H1 (cell line): ENCODE results near the gene SELENOO. TPM values are rescaled to one million over a fixed set of nuclear protein-coding genes. Genes with fewer than 3 reads are reported as not detected.

Experiments
- BACH1 ChIP-seq: IDR thresholded peaks from 2 replicates; pipeline ENCODE4 v1.6.1; 2012; ENCODE audit warnings: low read length, improper control_type of control experiment
- CHD7 ChIP-seq: fragments of 300-600 bp; sonication (generic); IDR thresholded peaks from 2 replicates; pipeline ENCODE4 v1.7.1; 2012; ENCODE audit warnings: low read length, moderate library complexity, mild to moderate bottlenecking, inconsistent platforms; ENCODE audit not compliant: insufficient replicate concordance
- KDM4A ChIP-seq: IDR thresholded peaks from one replicate; pipeline ENCODE4 v1.7.1; 2012; ENCODE audit warnings: low read depth, mild to moderate bottlenecking, moderate library complexity, low read length, inconsistent platforms; ENCODE audit not compliant: severe bottlenecking
- RFX5 ChIP-seq: IDR thresholded peaks from 2 replicates; pipeline ENCODE4 v1.6.1; 2011; ENCODE audit warnings: low read depth, low read length, improper control_type of control experiment, borderline replicate concordance
- SP2 ChIP-seq: IDR thresholded peaks from 2 replicates; pipeline ENCODE4 v1.6.1; 2012; ENCODE audit warnings: mild to moderate bottlenecking, low read length, inconsistent platforms
- SRF ChIP-seq: IDR thresholded peaks from 2 replicates; pipeline ENCODE4 v1.6.1; 2011; ENCODE audit warnings: mild to moderate bottlenecking, low read depth, low read length, moderate library complexity
- TAF1 ChIP-seq: IDR thresholded peaks from 2 replicates; pipeline ENCODE4 v1.6.1; 2011; ENCODE audit warnings: mild to moderate bottlenecking, low read depth, low read length
- TEAD4 ChIP-seq: IDR thresholded peaks from 2 replicates; pipeline ENCODE4 v1.6.1; 2012; ENCODE audit warnings: low read depth, low read length, inconsistent platforms, mixed read lengths
- polyA plus RNA-seq, 7 experiments: library from polyadenylated mRNA; depleted of rRNA in 3 of 7; stranded (reverse) in 5 of 7; unstranded in 2 of 7; fragments of >200 nt in 5 of 7; fragments of 200-250 nt in 2 of 7; gene quantifications; 1 replicate in 5 of 7; 2 replicates in 1 of 7; 4 replicates in 1 of 7; pipeline versions ENCODE4 v1.2.1 to v1.2.3, GENCODE V29; 2011 to 2013; ENCODE audit warnings: missing spikeins in 2 of 7, mixed read lengths in 2 of 7
- total RNA-seq: library from RNA; stranded (reverse); fragmentation: NEBNext Ultra II Directional; extraction: Animal tissue kit (Norgen Biotek cat#: 25700); gene quantifications from 2 replicates; pipeline ENCODE4 v1.2.1, GENCODE V29; 2021
- TF ChIP-seq, protein P1 (sequence below): IDR thresholded peaks from 2 replicates; pipeline ENCODE4 v1.6.1; 2011; ENCODE audit warnings: low read length, improper control_type of control experiment
- TF ChIP-seq, protein P2 (sequence below): IDR thresholded peaks from 2 replicates; pipeline ENCODE4 v1.6.1; 2011; ENCODE audit warnings: low read depth, mild to moderate bottlenecking, low read length; ENCODE audit not compliant: insufficient read depth

Gene SELENOO
- total and polyA plus RNA-seq, 2 of the 8 experiments (the other 6 are each of a cell fraction or from before 2014, with no cell fraction given) = 18.6 to 25.1 TPM

DNA sequence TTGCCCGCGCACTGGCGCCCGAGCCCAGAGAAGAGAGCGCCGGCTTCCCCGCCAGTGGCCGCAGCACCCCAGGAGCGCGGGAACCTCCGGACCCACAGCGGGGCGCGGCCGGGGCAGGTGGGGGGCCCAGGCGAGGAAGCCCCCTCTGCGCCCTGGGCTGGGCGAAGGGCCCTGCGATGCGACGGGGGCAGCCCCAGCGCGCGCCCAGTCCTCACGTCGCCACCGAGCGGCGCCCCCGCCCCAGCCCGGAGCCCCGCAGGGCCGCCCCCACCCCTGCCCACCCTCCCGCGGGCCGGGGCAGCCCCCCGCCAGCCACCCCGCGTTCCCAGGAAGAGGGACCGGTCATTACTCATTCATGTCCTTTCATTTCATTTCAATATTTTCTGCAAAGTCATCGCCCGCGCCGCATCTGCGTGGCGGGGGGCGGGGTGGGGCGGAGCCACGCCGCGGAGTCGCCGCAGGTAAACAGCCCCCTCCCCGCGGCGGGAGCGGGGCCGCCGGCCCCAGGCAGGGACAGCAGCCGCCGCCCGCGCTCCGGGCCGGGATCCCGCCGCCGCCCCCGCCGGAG, 31.0 kb upstream of the SELENOO start (continued):
- TF ChIP-seq CHD7 (no peak), TEAD4 (no peak), TAF1 (0 out of 2 replicates have a peak, but pooled peaks have one; percentile 10), KDM4A (peak; percentile 49), SRF (no peak), BACH1 (no peak), SP2 (no peak), RFX5 (no peak)
- TF ChIP-seq, protein P1, sequence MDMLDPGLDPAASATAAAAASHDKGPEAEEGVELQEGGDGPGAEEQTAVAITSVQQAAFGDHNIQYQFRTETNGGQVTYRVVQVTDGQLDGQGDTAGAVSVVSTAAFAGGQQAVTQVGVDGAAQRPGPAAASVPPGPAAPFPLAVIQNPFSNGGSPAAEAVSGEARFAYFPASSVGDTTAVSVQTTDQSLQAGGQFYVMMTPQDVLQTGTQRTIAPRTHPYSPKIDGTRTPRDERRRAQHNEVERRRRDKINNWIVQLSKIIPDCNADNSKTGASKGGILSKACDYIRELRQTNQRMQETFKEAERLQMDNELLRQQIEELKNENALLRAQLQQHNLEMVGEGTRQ = no peak
- TF ChIP-seq, protein P2, sequence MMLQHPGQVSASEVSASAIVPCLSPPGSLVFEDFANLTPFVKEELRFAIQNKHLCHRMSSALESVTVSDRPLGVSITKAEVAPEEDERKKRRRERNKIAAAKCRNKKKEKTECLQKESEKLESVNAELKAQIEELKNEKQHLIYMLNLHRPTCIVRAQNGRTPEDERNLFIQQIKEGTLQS = no peak
